NAMALWA (cell line): Measurements from ENCODE around the gene RGS6.

Experiments used
- DNase-seq: peaks from one replicate; pipeline ENCODE4 v3.0.0-alpha.2; 2015; ENCODE audit warnings: low spot score

Gene RGS6

GRCh38 chr14:72311516-72311915 is 379.3 kb downstream of the RGS6 start:
- DNase-seq, result no peak

- no peak for DNase-seq
Measured at GRCh38 chr14:72314808-72315435, 382.7 kb downstream of the RGS6 start.

GRCh38 chr14:72315714-72316113 is 383.5 kb downstream of the RGS6 start:
- no peak for DNase-seq

- DNase-seq, result no peak
Measured at GRCh38 chr14:72318648-72319047, 386.4 kb downstream of the RGS6 start.

GRCh38 chr14:72332046-72332445 is 399.8 kb downstream of the RGS6 start:
- no peak for DNase-seq

GRCh38 chr14:72332871-72333270 is 400.6 kb downstream of the RGS6 start:
- no peak for DNase-seq

DNA sequence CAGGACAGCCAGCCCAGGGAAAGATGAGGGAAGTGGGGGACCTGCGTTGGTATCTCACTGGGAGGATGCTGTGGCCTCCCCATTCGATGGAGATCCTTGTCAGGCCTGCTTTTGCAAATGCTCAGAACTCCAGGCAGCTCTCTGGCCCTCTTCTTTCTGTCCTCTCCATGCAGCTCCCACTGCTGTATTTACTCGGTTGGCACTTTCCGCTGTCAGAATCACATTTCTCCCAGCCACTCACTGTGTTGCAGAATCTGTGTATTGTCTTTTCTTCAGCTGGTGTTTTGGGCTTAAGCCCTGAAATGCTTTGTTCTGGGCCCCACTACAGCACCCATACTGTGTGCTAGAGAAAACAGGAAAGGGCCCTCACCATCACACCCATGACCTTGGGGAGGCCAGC is 401.1 kb downstream of the RGS6 start:
- no peak for DNase-seq

DNA sequence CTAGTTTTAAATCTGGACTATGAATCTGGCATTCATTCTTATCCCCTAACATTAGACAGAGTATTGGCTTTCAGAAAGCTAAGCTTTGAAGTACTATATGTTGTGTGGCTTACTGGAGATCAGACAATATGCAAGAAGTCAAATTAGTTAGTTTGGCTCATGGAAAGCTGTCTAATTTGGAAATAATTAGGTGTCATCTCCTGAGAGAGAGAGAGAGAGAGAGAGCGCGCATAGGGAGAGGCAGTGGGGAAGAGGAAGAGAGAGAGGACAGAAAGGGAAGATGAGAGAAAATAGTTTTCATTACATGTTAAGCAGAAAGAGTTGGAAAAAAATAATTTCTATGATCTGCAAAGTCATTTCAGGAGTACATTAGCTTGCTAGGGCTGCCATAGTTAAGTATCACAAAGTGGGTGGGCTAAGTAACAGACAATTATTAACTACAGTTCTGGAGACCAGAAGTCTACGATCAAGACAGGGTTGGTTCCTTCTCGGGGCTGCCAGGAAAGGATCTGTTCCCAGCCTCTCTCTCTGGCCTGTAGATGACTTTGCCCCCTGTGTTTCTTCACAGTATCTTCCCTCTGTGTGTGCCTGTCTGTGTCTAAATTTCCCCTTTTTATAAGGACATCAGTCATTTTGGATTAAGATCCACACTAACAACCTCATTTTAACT is 404.2 kb downstream of the RGS6 start:
- DNase-seq, result no peak

GRCh38 chr14:72341237-72341636 is 409.0 kb downstream of the RGS6 start:
- DNase-seq, result no peak

GRCh38 chr14:72341686-72342085 is 409.5 kb downstream of the RGS6 start:
- DNase-seq, result no peak

DNA sequence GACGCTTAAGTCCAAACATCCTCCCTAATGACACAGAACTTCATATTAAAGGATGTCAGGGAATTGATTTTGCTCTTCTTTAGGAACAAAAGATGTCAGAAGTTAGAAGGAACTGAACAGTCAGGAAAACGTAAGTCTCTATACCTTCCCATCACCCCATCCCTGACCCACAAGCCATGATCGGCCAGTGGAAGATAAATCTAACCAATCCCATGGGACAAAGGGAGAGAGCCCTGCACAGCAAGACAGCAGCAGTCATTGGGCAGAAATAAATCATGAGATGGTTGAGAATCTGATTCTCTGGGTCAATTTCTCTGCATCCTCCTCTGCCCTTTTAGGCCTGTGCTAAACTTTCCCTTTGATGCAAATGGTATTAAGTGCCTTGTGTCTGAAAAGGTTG is 414.9 kb downstream of the RGS6 start:
- DNase-seq, result no peak

DNA sequence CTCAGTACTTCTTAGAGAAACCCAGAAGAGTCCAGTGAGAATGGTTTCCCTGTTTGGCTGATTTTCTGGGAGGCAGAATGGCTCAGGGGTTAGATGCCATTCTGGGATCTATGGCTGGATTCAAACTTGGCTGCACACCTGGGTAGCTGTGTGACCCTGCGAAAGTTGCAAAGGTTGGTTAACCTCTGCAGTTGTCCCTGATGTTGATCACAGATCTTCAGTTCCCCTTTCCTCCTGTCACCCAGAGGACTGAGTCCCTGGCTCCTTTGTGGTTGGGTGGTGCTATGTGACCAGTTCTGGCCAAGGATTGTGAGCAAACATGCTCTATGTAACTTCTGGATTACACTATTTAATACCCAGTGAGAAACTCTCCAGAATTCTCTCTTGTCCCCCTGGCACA is 418.0 kb downstream of the RGS6 start:
- no peak for DNase-seq

GRCh38 chr14:72352012-72352411 is 419.8 kb downstream of the RGS6 start:
- no peak for DNase-seq

DNA sequence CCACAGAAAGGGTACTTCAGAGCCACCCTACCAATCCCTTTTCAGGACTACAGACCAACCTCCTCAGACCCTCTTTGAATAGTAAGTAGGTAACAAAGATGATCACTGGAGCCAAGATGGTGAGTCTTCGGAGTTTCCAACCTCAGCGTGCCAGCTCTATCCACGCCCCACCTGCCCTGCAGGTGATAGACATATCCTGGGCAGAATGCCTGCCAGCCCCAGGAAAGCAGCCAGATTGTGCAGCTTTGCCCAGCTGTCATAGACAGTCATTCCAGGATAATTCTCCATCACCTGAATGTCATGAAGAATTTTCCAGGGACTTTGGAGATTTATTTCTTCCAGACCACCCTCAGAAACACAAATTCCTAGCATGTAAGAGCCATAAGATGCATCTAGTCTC is 434.4 kb downstream of the RGS6 start:
- DNase-seq, result no peak

GRCh38 chr14:72369106-72369505 is 436.9 kb downstream of the RGS6 start:
- DNase-seq, result no peak

GRCh38 chr14:72377016-72377415 is 444.8 kb downstream of the RGS6 start:
- no peak for DNase-seq

- no peak for DNase-seq
Measured at GRCh38 chr14:72380456-72380855, 448.2 kb downstream of the RGS6 start.

DNA sequence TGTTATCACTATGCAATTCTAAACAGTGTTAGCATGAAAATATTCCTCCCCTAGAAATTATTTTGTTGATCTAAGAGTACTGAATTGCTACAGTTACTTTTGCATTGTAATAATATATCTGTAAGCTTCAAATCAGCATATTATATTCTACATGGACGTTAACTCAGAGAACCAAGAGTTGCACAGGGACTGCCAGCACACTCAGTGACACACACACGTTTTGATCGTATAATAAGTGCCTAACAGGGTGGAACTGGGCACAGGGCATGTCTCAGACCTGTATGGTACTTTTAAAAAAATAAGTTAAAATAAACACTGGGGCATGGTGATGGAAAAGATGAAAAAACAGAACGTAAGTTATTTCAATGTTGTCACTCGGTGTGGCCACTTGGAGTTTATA is 451.6 kb downstream of the RGS6 start:
- DNase-seq, result no peak

GRCh38 chr14:72387726-72388125 is 455.5 kb downstream of the RGS6 start:
- DNase-seq, result no peak

GRCh38 chr14:72389200-72389599 is 457.0 kb downstream of the RGS6 start:
- DNase-seq, result no peak

GRCh38 chr14:72401101-72401625 is 468.9 kb downstream of the RGS6 start:
- DNase-seq, result no peak

- DNase-seq, result no peak
Measured at GRCh38 chr14:72401632-72402376, 469.6 kb downstream of the RGS6 start.

- DNase-seq, result no peak
Measured at GRCh38 chr14:72402377-72402772, 470.1 kb downstream of the RGS6 start.
